H9 (cell line): ENCODE measurements around the gene ABCG5. TPM values are rescaled to one million over a fixed set of nuclear protein-coding genes. Genes with fewer than 3 reads are reported as not detected.

ENCODE experiments used
- DNase-seq: peaks from one replicate; pipeline ENCODE4 v3.0.0-alpha.2; 2017
- H2AFZ ChIP-seq: one replicate; pipeline ENCODE4 v1.6.1; 2013; ENCODE audit warnings: mild to moderate bottlenecking, low read length, control low read depth, moderate library complexity
- H2AK5ac ChIP-seq: 2 replicates; pipeline ENCODE4 v1.6.1; 2013; ENCODE audit warnings: low read length, control low read depth, mixed read lengths; ENCODE audit not compliant: insufficient read length
- H2BK120ac ChIP-seq: one replicate; pipeline ENCODE4 v1.6.1; 2013; ENCODE audit warnings: low read depth, mild to moderate bottlenecking, low read length, control low read depth, inconsistent platforms; ENCODE audit not compliant: poor library complexity, severe bottlenecking
- H2BK12ac ChIP-seq: 2 replicates; pipeline ENCODE4 v1.6.1; 2013; ENCODE audit warnings: low read length, control low read depth, mixed read lengths, low read depth; ENCODE audit not compliant: insufficient read length
- H2BK15ac ChIP-seq: 2 replicates; pipeline ENCODE4 v1.6.1; 2013; ENCODE audit warnings: low read depth, low read length, control low read depth
- H2BK20ac ChIP-seq: one replicate; pipeline ENCODE4 v1.6.1; 2013; ENCODE audit warnings: low read depth, mild to moderate bottlenecking, low read length, control low read depth, inconsistent platforms; ENCODE audit not compliant: poor library complexity, severe bottlenecking
- H2BK5ac ChIP-seq: 2 replicates; pipeline ENCODE4 v1.6.1; 2013; ENCODE audit warnings: low read length, control low read depth, mixed read lengths; ENCODE audit not compliant: insufficient read length
- H3K14ac ChIP-seq: 2 replicates; pipeline ENCODE4 v1.6.1; 2013; ENCODE audit warnings: low read length, control low read depth; ENCODE audit not compliant: insufficient read depth
- H3K18ac ChIP-seq: 2 replicates; pipeline ENCODE4 v1.6.1; 2013; ENCODE audit warnings: low read depth, mild to moderate bottlenecking, mixed read lengths, low read length, control low read depth; ENCODE audit not compliant: insufficient read length
- H3K23ac ChIP-seq: 2 replicates; pipeline ENCODE4 v1.6.1; 2013; ENCODE audit warnings: low read length, control low read depth, mixed read lengths, low read depth; ENCODE audit not compliant: insufficient read length
- H3K23me2 ChIP-seq: 2 replicates; pipeline ENCODE4 v1.6.1; 2013; ENCODE audit warnings: low read depth, mild to moderate bottlenecking, mixed read lengths, low read length, control low read depth; ENCODE audit not compliant: insufficient read length, poor library complexity, severe bottlenecking
- H3K27ac ChIP-seq: 2 replicates; pipeline ENCODE4 v1.5.1; 2013; ENCODE audit warnings: low read length, control low read depth, mixed read lengths, low read depth; ENCODE audit not compliant: insufficient read length
- H3K27me3 ChIP-seq: 2 replicates; pipeline ENCODE4 v1.6.1; 2013; ENCODE audit warnings: low read length, control low read depth, inconsistent platforms; ENCODE audit not compliant: insufficient read depth
- H3K4ac ChIP-seq: 2 replicates; pipeline ENCODE4 v1.6.1; 2013; ENCODE audit warnings: low read depth, mild to moderate bottlenecking, control low read depth, inconsistent platforms, low read length, moderate library complexity
- H3K4me1 ChIP-seq: 2 replicates; pipeline ENCODE4 v1.6.1; 2013; ENCODE audit warnings: low read length, control low read depth, inconsistent platforms; ENCODE audit not compliant: insufficient read depth
- H3K4me2 ChIP-seq: 2 replicates; pipeline ENCODE4 v1.6.1; 2013; ENCODE audit warnings: low read length, control low read depth, mixed read lengths; ENCODE audit not compliant: insufficient read length, insufficient read depth
- H3K56ac ChIP-seq: 2 replicates; pipeline ENCODE4 v1.6.1; 2013; ENCODE audit warnings: low read depth, mild to moderate bottlenecking, mixed read lengths, low read length, control low read depth; ENCODE audit not compliant: insufficient read length
- H3K79me1 ChIP-seq: 2 replicates; pipeline ENCODE4 v1.6.1; 2013; ENCODE audit warnings: low read depth, mild to moderate bottlenecking, moderate library complexity, low read length, control low read depth, inconsistent platforms; ENCODE audit not compliant: insufficient read depth, poor library complexity, severe bottlenecking
- H3K79me2 ChIP-seq: 2 replicates; pipeline ENCODE4 v1.6.1; 2013; ENCODE audit warnings: low read length, control low read depth, inconsistent platforms; ENCODE audit not compliant: insufficient read depth
- H3K9ac ChIP-seq: 2 replicates; pipeline ENCODE4 v1.6.1; 2013; ENCODE audit warnings: low read length, control low read depth, mixed read lengths; ENCODE audit not compliant: insufficient read length; ENCODE audit errors: extremely low read depth
- H3K9me3 ChIP-seq: one replicate; pipeline ENCODE4 v1.6.1; 2013; ENCODE audit warnings: low read depth, low read length, inconsistent platforms; ENCODE audit not compliant: control insufficient read depth
- H3T11ph ChIP-seq: one replicate; pipeline ENCODE4 v1.6.1; 2013; ENCODE audit warnings: mild to moderate bottlenecking, low read length, control low read depth, inconsistent platforms
- H4K20me1 ChIP-seq: one replicate; pipeline ENCODE4 v1.6.1; 2013; ENCODE audit not compliant: control insufficient read depth, insufficient read length, insufficient read depth
- H4K5ac ChIP-seq: 2 replicates; pipeline ENCODE4 v1.6.1; 2013; ENCODE audit warnings: low read depth, mild to moderate bottlenecking, mixed read lengths, low read length, control low read depth; ENCODE audit not compliant: insufficient read length
- H4K8ac ChIP-seq: replicated peaks from 2 replicates; pipeline ENCODE4 v1.6.1; 2013; ENCODE audit warnings: low read length, control low read depth, mixed read lengths, low read depth; ENCODE audit not compliant: insufficient read length
- H4K91ac ChIP-seq: 2 replicates; pipeline ENCODE4 v1.6.1; 2013; ENCODE audit warnings: low read depth, mild to moderate bottlenecking, moderate library complexity, mixed read lengths, low read length, control low read depth; ENCODE audit not compliant: insufficient read length
- H3K27ac Mint-ChIP-seq, 3 experiments: 2 replicates in 2 of 3; 3 replicates in 1 of 3; pipeline ENCODE4 v1.8.0; 2020 to 2021; ENCODE audit warnings: mixed read lengths in 3 of 3, mild to moderate bottlenecking in 1 of 3, moderate library complexity in 1 of 3
- H3K27me3 Mint-ChIP-seq: 2 replicates; pipeline ENCODE4 v1.8.0; 2021; ENCODE audit warnings: low read depth, mild to moderate bottlenecking, moderate library complexity, mixed read lengths
- H3K36me3 Mint-ChIP-seq, 3 experiments: 2 replicates in 2 of 3; 3 replicates in 1 of 3; pipeline ENCODE4 v1.8.0; 2020 to 2021; ENCODE audit warnings: low read depth in 3 of 3, mixed read lengths in 3 of 3; ENCODE audit not compliant: insufficient read depth in 1 of 3
- H3K4me1 Mint-ChIP-seq, 2 experiments: 2 replicates each; pipeline ENCODE4 v1.8.0; 2020; ENCODE audit warnings: mixed read lengths in 2 of 2
- H3K4me3 Mint-ChIP-seq, 2 experiments: 2 replicates in 1 of 2; 3 replicates in 1 of 2; pipeline ENCODE4 v1.8.0; 2020 to 2021; ENCODE audit warnings: mild to moderate bottlenecking in 2 of 2, mixed read lengths in 2 of 2, moderate library complexity in 1 of 2
- H3K9me3 Mint-ChIP-seq, 2 experiments: 2 replicates in 1 of 2; 3 replicates in 1 of 2; pipeline ENCODE4 v1.8.0; 2020; ENCODE audit warnings: mild to moderate bottlenecking in 2 of 2, mixed read lengths in 2 of 2, moderate library complexity in 1 of 2
- CTCF ChIP-seq: fragments of 200-600 bp; sonication (generic); conservative IDR thresholded peaks from 3 replicates; pipeline ENCODE4 v1.8.0; 2021; ENCODE audit warnings: antibody characterized with exemption, mild to moderate bottlenecking
- whole genome bisulfite sequencing: extraction: QIAGEN DNeasy Blood & Tissue Kit; methylation state at CpG from one replicate; pipeline ENCODE4 v1.1.7; 2013; ENCODE audit warnings: missing lambda C conversion rate, low lambda C conversion rate, mixed read lengths; ENCODE audit not compliant: insufficient read length; ENCODE audit errors: extremely low coverage; 5-methylcytosine and 5-hydroxymethylcytosine counted together
- long read RNA-seq: library from polyadenylated mRNA; unstranded; transcript quantifications from one replicate; pipeline ENCODE4 v2.0.0, GENCODE V29; 2020
- total RNA-seq: library from RNA; stranded (reverse); gene quantifications from 2 replicates; pipeline ENCODE4 v1.2.1, GENCODE V29; 2021

The ABCG5 gene
- not detected in 2 replicates for total RNA-seq
- long read RNA-seq = 0 reads

- H2AFZ ChIP-seq = no peak within 1 kb of the TSS
- no peak for DNase-seq
Observed at GRCh38 chr2:43838560-43839267, at the start of gene ABCG5, which contains the start of gene ABCG8. Gene ABCG5, minus strand, starts transcription at chr2:43838839. Its CDS starts 160 bp downstream, at chr2:43838679. Gene ABCG8, plus strand, starts transcription at chr2:43838971. Its CDS starts 83 bp downstream, at chr2:43839054.

More at GRCh38 chr2:43838560-43839267, at the start of gene ABCG5, which contains the start of gene ABCG8:
- Histone ChIP-seq H3K23me2 (no peaks in the 10 kb centered on the region), H4K91ac (no peak within 1 kb of the TSS), H3K23ac (no peak within 1 kb of the TSS), H2BK120ac (no peak within 1 kb of the TSS), H3K9me3 (no peaks in the 10 kb centered on the region), H3K4me1 (no peaks in the 10 kb centered on the region; the same call in 1 of the 2 replicates), H3K56ac (no peak within 1 kb of the TSS), H2AK5ac (no peak within 1 kb of the TSS), H4K20me1 (no peaks in the 10 kb centered on the region), H3K79me2 (no peaks in the 10 kb centered on the region), H3K9ac (no peak within 1 kb of the TSS), H2BK5ac (no peak within 1 kb of the TSS), H3K27ac (no peak within 1 kb of the TSS), H4K8ac (no peak within 1 kb of the TSS), H4K5ac (no peak within 1 kb of the TSS), H3K79me1 (no peaks in the 10 kb centered on the region), H3K4ac (no peak within 1 kb of the TSS), H3K27me3 (no peaks in the 10 kb centered on the region), H2BK15ac (no peak within 1 kb of the TSS), H3T11ph (no peak within 1 kb of the TSS), H3K4me2 (no peak within 1 kb of the TSS), H2BK12ac (no peak within 1 kb of the TSS), H3K14ac (no peak within 1 kb of the TSS), H3K18ac (no peak within 1 kb of the TSS), H2BK20ac (no peak within 1 kb of the TSS)
- no peaks in the 10 kb centered on the region for H3K36me3 Mint-ChIP-seq
- no peaks in the 10 kb centered on the region for H3K27me3 Mint-ChIP-seq
- TF ChIP-seq CTCF = no peak
- H3K9me3 Mint-ChIP-seq = no peaks in the 10 kb centered on the region
- no peak within 1 kb of the TSS; a peak in 2 of 7 replicates for H3K27ac Mint-ChIP-seq
- no peak within 1 kb of the TSS for H3K4me3 Mint-ChIP-seq
- whole genome bisulfite sequencing = no CpG with 5 or more reads among the region's 20 CpGs
- H3K4me1 Mint-ChIP-seq = peaks cover 0 to 11% of the 10 kb centered on the region in 2 experiments; a peak in 2 of 4 replicates
